Hematopoietic multipotent progenitor cell treated with erythropoietin and hydrocortisone succinate and interleukin-3 and kit ligand, for 17 days (in vitro differentiated cells): ENCODE measurements around the gene HSPA2.
"Not testable (repeated sequence)": the region's sequence is repeated elsewhere in the genome, so short reads cannot be mapped to it uniquely, and the experiment has no call there.

Experiments
- DNase-seq: peaks from one replicate; pipeline ENCODE4 v3.0.0-alpha.2; 2015; ENCODE audit warnings: low spot score

The HSPA2 gene

DNA sequence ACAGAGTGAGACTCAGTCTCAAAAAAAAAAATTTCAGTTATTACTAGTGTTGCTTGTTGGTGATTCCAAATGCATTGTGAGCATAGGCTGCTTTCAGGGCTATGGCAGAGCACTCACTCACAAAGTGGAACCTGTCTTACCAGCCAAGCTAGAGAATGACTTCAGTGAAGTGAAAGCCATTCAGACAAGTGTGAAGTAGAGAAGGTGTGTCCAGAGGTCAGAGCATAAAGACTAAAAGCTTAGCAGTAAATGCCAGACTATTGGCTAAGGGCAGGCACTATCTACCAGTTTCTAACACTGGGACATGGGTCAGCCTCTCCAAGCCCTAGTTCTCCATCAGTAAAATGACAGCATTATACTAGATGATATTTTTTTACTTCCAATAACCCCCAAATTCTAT lies 21.9 kb downstream of the HSPA2 start:
- DNase-seq = no peak

DNA sequence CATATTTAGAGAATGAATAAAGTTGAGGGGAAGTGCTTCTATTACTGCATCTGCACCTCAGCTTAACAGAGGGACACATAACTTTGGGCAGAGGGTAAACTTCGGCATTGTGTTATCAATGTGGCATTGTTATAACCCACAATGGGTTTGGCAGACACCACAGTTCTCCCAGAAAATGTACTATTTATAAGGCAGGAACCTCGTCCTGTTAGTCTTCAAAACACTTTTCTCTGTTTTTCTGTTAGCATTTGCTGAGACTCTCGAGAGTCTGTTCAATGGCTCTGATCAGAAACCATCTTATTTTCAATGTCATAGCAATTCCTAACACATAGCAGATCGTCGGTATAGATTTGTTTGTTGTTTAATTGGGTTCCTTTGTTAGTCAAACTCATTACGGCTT lies 23.2 kb downstream of the HSPA2 start:
- DNase-seq = no peak

DNA sequence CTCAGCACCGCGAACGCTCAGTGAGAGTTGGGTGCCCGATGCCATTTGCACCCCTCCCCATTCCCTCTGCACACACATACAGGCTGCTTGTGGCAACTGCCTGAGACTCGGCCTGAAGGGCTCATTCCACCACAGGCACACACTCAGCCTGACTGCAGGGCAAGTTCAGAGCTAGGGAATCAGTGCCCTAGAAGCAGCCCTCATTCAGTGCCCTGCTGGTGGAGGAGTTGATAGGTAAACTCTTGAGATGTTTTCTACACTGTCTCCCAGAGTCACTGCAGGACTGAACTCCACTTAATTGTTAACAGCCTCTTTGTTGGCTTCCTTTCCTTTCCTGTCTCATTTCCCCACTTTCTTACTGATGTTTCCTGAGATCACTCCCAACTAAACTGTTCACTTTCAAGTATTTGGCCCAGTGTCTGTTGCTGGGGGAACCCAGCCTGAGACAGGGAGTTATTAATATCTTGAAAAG lies 26.1 kb downstream of the HSPA2 start:
- DNase-seq = no peak

DNA sequence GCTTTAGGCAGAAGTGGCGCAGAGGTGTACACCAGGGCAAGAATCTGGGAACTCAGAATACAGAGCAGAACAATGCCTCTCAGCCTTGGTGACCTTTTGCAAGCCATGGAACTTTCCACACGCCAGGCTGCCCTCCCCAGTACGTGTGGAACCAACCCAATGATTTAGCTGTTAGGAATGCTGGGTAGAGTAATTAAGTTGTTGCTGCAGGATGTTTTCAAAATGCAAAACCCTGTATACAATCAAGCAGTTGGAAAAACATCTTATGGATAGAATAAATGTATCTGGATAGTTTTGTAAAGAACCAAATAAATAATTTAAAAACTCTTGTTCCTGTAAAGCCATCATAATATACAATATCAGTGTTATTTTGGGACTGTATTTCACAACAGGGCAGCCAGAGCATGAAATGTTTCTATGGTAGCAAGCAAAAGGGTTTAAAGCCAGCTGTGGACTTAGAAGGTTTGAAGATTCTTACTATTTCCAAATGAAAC lies 28.6 kb downstream of the HSPA2 start:
- DNase-seq = no peak

DNA sequence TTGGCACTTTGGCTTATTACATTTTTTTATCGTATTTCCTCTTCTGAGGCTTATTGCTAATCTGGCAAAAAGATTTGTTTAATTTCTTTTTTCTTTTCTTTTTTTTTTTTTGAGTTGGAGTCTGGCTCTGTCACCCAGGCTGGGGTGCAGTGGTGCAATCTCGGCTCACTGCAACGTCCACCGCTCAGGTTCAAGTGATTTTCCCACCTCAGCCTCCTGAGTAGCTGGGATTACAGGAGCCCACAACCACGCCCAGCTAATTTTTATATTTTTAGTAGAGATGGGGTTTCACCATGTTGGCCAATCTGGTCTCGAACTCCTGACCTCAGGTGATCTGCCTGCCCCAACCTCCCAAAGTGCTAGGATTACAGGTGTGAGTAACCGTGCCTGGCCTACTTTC lies 29.1 kb downstream of the HSPA2 start:
- not testable (repeated sequence) for DNase-seq

DNA sequence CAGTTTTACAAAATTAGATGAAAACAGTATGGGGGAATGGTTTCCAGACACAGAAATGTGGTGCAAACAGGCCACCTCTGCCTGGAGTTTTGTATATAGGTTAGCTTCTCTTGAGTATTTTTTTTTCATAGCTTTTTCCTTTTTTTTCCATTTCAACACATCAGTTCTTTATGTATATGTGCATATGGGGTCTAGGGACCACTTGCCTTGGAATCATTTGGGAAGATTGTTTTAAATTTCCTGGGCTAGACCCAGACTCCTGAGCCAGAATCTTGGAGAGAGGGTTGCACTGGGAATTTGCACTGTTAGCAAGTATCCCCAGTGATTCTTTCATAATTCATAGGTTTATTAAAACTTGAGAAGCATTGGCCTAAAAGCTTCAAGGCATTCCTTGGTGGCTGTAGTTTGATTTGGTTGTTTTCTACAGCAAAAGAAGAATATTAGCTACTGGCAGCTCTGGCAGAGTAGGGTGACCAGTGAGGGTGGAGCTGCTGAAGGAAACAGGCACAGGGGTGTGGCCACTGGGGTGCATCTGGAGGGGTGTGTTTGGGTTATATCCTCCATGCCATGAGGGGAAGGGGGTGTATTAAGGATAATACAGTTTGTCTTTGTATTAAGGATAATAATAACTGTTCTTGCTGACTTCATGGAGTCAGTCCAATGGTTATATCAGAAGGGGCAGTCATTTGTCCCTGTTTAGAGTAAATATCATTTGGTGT lies 32.0 kb downstream of the HSPA2 start:
- DNase-seq = no peak

DNA sequence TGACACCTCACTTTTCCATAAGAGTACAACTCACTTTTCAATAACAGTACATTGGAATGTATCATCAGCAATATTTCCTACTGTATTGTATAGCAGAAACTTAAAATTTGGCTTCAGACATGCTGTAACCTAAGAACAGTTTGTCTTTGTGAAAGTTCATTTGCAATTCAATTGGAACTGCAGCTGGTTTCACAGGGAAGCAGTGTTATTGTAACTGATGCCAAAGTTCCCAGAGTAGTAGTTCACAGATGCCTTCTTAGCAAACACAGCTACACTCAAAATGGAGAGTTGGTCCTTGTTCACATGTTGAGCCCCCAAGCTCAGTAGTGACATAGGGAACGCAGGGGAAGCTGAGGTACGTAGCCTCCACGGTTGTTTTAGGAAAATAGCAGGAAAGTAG lies 32.6 kb downstream of the HSPA2 start:
- DNase-seq = no peak

DNA sequence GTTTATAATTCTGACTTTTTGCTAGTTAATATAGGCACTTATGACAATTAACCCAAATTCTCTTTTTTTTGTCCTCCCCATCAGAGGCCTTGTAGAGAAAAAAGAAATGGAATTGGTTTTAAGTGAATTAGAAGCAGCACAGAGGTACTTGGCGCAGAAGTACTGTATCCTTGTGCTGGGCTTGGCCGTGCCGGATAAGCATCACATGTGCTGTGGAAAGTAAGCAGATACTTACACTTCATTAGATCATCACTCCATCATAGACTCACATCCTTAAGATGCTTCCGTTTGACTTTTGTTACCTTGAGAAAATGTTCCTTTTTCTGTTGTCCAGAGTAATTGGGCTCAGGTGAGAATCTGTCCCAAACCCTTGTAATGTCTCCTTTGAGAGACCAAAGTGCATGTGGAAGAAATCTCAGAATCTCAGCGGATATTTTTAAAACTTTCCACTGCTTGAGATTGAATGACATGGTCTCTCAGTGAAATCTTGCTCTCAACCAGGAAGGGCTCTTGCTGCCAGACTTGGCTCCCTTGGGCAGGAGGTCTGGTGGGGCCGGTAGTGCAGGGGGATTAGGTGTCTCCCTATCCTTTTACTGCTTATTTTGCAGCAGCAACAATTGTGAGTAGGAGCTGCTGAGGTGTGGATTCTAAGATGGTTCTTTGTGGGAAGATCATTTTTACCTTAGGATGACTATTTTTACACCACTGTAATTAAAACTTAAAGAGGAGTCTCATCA lies 34.0 kb downstream of the HSPA2 start:
- DNase-seq = no peak

DNA sequence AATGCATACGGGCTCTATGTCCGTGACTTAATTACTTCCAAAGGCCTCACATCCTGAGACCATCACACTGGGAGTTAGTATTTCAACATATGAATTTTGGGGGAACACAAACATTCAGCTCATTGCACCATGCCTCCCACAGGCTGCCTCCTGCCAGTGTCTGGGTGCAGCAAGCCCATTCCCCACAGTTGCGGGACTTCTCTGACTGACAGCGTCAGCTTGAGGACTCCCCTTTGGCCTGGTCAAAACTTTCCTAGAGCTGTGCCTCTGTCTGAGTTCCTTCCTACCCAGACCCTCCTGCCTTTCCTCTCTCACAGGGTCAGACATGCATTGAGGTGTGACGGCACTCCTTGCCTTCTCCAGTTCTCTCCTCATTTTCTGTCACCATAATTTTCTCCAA lies 36.7 kb downstream of the HSPA2 start:
- DNase-seq = no peak

DNA sequence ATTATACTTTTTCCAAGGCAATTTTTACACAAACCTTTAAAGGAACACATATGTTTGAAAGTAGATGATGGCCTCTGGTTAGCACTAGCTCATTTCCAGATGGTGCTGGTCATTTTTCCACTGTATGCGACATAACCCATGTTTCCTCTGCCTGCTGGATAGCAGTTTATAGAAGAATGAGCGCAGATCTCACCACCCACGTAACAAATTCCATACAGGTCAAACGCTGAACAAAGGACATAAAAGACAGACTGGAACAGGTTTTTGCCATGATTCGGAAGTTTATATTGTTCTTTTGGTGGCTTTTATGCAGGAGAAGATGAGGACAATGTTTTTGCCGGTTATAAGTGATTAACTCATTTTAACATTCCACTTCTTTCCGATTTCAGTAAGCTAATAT lies 39.9 kb downstream of the HSPA2 start:
- no peak for DNase-seq

DNA sequence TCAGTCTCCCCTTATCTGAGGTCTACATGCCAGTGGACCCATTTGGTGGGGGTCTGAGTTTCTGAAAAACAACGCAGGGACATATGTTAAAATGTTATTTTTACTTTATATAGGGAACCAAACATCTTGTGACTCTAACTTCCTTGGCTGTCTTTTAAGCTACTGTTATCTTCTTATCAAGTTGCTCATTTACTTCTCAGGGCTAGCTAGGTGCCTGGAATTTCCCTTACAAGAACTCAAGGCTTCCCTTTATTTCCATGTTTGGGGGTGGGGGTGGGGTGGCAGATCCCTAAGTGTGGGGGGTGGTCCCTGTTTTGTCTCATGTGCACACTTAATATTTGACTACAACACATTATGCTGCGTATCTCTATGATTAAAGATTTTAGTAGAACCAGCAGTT lies 40.8 kb downstream of the HSPA2 start:
- DNase-seq = no peak

DNA sequence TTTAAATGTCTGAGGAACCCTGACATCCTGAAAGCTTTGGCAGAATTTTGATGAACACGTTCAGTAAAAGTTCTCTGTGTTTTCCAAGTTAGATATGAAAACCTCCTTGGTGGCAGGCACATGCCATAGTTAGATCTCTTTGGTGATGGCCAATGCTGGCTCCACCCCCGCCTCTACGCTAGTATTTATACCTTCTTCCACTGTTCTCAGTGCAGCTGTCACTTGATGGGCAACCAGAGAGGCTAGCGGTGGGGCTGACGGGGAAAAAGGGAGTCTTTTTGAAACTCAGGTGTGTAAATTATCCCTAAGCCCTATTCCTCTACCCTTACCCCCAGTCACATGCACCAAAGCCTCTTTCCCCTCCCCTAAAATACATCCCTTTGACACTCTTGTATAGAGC lies 41.3 kb downstream of the HSPA2 start:
- DNase-seq = no peak

DNA sequence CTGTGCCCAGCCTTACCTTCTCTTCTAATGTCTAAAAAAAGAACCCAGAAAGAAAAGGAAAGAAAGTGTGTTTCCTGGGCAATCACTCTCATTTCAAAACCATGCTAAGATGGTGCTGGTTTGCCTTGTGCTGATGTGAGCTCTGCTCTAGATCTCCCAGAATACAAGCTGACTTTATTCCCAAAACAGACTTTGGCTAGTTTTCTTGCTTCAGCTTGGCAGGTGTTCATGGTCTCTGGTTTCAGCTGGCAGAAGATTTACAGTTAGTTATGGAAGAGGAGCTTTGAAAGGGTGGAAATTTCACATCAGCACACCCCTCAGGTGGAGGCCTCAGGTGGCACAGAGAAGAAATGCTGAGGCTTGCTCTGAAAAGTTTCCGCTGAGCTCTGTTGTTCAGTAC lies 43.6 kb downstream of the HSPA2 start:
- no peak for DNase-seq

DNA sequence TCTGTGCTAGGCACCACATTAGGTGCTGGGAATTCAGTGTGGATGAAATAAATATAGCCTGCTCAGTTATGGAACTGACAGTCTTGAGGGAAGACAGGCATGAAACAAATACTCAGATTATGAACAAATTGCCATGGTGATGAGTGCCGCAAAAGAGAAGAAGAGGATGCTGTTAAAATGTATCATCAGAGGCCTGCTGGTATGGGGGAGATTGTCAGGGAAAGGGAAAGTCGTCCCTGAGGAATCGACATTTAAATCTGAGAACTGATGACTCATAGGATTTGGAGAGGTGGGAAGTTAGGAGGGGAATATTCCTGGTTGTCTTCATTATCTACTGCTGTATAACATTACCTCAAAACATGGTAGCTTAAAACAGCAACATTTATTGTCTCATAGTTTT lies 51.3 kb downstream of the HSPA2 start:
- DNase-seq = no peak
